HG03066 (cell line): ENCODE measurements around the gene CAMKMT.

Experiments used
- ATAC-seq: cut with Tn5 transposase; IDR thresholded peaks from one replicate; pipeline ENCODE4 v1.9.1; 2021; ENCODE audit warnings: low read depth; ENCODE audit not compliant: unreplicated experiment

Gene CAMKMT

GRCh38 chr2:44813165-44813564 is 451.4 kb downstream of the CAMKMT start:
- no peak for ATAC-seq

GRCh38 chr2:44813658-44814057 is 451.9 kb downstream of the CAMKMT start:
- no peak for ATAC-seq

- ATAC-seq = no peak
These were observed 455.5 kb downstream of the CAMKMT start for GRCh38 chr2:44817256-44817655.

- ATAC-seq = no peak
These were observed 456.1 kb downstream of the CAMKMT start for GRCh38 chr2:44817673-44818335.

- ATAC-seq = no peak
These were observed 457.3 kb downstream of the CAMKMT start for GRCh38 chr2:44819061-44819460.

GRCh38 chr2:44821500-44821899 is 459.8 kb downstream of the CAMKMT start:
- no peak for ATAC-seq

- no peak for ATAC-seq
These were observed 460.4 kb downstream of the CAMKMT start for GRCh38 chr2:44822174-44822573.
